SKM-1 treated with dmso at 0.1 percent for 144 hours (cell line): ENCODE measurements around the gene PPARA.

Experiments
- DNase-seq: peaks from one replicate; lab custom pipeline; 2025; ENCODE audit not compliant: unreplicated experiment; lab: John Stamatoyannopoulos, UW

PPARA gene

GRCh38 chr22:46150034-46150654 lies at the start of gene PPARA:
TSS of gene PPARA (plus strand) at chr22:46150526. CDS start at chr22:46198384, 47,858 bp downstream.
- DNase-seq = peak; percentile 24

GRCh38 chr22:46102159-46102558 lies 48.2 kb upstream of the PPARA start:
- DNase-seq = no peak

- DNase-seq = no peak
Measured at GRCh38 chr22:46102752-46103151, 47.6 kb upstream of the PPARA start.

- DNase-seq = no peak
Measured at GRCh38 chr22:46103181-46103580, 47.1 kb upstream of the PPARA start.

- DNase-seq = no peak
Measured at GRCh38 chr22:46103664-46104063, 46.7 kb upstream of the PPARA start.

- no peak for DNase-seq
Measured at GRCh38 chr22:46104170-46104880, 46.0 kb upstream of the PPARA start.

- no peak for DNase-seq
Measured at GRCh38 chr22:46104881-46105493, 45.3 kb upstream of the PPARA start.

GRCh38 chr22:46105494-46106278 lies 44.6 kb upstream of the PPARA start:
- DNase-seq = no peak

GRCh38 chr22:46106279-46107022 lies 43.9 kb upstream of the PPARA start:
- no peak for DNase-seq

- DNase-seq = no peak
Measured at GRCh38 chr22:46107089-46107664, 43.1 kb upstream of the PPARA start.

- no peak for DNase-seq
Measured at GRCh38 chr22:46107753-46108563, 42.4 kb upstream of the PPARA start.

- DNase-seq = no peak
Measured at GRCh38 chr22:46108564-46109473, 41.5 kb upstream of the PPARA start.

- DNase-seq = no peak
Measured at GRCh38 chr22:46109474-46110003, 40.8 kb upstream of the PPARA start.

- no peak for DNase-seq
Measured at GRCh38 chr22:46110215-46110614, 40.1 kb upstream of the PPARA start.

- DNase-seq = no peak
Measured at GRCh38 chr22:46111645-46112306, 38.5 kb upstream of the PPARA start.

GRCh38 chr22:46112405-46112804 lies 37.9 kb upstream of the PPARA start:
- no peak for DNase-seq

GRCh38 chr22:46113110-46113909 lies 37.0 kb upstream of the PPARA start:
- no peak for DNase-seq
